Retinal pigment epithelial cell (primary cell): ENCODE data around the gene MED12L.
A peak's percentile ranks its signal among the peaks of the same experiment; 100 is the strongest.

Experiments
- DNase-seq: peaks from one replicate; pipeline ENCODE4 v3.0.0-alpha.2; 2010; ENCODE audit warnings: low read depth
- H3K4me3 ChIP-seq: 2 replicates; pipeline ENCODE4 v1.5.1; 2011; ENCODE audit warnings: mild to moderate bottlenecking, low read length, control low read depth, moderate library complexity
- TF ChIP-seq, protein P1 (sequence below): conservative IDR thresholded peaks from 2 replicates; pipeline ENCODE4 v1.5.1; 2011; ENCODE audit warnings: low read depth, low read length, control low read depth, inconsistent platforms

Gene MED12L

DNA sequence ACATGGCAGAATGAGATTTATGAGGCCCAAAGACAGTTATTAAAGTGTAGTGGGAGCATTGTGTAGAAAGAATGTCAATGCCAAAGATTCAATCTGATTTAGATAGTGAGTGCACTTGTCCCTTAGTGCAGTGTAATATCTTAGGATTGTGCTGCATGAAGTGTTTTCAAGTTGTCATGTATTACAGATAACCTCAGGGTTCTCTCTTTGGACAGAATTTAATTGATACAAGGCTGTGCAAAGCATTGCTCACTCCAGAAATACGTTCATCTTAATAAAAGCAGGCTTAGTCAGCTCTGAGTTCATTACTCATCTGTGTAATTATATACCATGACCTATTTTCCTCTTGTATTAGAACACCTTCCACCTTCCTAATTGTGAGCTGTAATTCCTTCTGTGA, 133.6 kb downstream of the MED12L start:
- DNase-seq: peak; percentile 58
- no peak overlapping the region for H3K4me3 ChIP-seq
- TF ChIP-seq, protein P1, sequence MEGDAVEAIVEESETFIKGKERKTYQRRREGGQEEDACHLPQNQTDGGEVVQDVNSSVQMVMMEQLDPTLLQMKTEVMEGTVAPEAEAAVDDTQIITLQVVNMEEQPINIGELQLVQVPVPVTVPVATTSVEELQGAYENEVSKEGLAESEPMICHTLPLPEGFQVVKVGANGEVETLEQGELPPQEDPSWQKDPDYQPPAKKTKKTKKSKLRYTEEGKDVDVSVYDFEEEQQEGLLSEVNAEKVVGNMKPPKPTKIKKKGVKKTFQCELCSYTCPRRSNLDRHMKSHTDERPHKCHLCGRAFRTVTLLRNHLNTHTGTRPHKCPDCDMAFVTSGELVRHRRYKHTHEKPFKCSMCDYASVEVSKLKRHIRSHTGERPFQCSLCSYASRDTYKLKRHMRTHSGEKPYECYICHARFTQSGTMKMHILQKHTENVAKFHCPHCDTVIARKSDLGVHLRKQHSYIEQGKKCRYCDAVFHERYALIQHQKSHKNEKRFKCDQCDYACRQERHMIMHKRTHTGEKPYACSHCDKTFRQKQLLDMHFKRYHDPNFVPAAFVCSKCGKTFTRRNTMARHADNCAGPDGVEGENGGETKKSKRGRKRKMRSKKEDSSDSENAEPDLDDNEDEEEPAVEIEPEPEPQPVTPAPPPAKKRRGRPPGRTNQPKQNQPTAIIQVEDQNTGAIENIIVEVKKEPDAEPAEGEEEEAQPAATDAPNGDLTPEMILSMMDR: no peak

DNA sequence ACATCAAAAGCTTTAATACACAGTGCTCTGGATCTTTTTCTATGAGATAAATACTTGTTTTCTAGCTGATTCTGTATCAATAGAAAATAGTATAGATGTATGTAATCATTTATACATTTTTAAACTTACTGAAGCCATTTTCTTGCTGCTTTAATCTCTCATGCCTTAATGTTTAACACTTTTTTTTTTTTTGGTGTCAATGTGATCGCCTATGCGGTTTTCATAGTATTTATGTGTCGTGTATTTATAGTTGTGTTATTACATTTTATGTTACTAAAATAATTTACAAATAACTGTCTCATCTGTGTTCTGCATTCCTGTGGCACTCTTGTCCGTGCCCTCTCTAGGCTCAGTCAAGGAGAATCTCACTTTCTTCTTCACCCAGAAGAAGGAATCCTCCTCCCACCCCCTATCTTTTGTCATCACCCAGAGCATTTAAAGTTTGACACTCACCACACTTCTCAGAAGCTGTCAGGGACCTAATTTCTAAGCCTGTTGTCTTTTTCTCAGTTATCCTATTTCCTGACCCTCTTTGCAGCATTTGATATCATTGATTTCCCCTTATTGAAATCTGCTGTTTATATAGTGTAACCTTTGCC, 138.9 kb downstream of the MED12L start:
- TF ChIP-seq, protein P1: no peak
- no peak overlapping the region for H3K4me3 ChIP-seq
- DNase-seq: no peak

DNA sequence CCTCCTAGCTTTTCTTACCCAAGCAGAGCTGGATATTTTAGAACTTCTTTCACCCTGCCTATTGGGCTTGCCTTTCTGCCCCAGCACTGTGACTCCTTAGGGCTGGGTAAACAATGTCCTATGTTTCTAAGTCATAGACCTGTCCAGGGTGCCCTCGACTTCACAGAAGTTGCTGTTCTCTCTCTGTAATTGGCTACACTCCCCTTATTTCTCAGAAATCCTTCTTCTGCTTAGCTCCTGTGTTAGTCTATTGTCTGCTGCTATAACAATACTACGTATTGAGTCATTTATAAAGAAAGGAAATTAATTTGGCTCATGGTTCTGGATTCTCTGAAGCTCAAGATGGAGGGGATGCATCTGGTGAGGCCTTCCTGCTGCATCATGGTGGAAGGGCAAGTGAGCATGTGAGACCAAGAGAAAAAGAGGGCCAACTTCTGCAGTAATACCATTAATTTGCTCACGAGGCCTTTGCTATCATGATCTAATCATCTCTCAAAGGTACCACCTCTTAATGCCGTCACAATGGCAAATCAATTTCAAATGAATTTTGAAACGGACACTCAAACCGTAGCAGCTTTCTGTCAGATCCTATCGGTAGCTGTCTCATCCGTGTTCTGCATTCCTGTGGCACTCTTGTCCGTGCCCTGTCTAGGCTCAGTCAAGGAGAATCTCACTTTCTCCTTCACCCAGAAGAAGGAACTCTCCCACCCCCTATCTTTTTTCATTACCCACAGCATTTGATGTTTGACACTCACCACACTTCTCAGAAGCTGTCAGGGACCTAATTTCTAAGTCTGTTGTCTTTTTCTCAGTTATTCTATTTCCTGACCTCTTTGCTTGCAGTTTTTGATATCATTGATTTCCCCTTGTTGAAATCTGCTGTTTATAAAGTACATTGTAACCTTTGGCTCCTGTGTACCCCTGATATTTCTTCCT, 139.8 kb downstream of the MED12L start:
- DNase-seq: no peak
- TF ChIP-seq, protein P1: no peak
- no peak overlapping the region for H3K4me3 ChIP-seq

DNA sequence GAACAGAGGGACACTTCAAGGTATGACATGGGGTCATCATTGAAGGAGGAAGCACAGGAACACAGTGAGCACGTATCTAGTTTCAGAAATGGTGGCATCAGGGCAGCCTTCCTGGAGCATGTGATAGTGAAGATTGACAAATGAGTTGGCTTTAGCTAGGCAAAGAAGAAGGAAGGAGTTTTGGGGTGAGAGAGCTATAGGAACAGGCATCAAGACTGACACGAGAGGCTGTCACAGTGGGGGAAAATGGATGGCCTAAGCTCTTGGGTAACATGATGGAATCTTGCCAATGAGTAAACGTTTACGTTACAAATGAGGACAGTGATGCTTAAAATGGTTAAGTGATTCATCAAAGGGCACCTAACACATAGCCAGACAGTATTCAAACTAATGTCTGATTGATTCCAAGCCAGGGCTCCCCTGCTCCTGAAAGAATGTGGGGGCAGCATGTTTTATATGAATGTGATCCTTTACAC, 140.7 kb downstream of the MED12L start:
- DNase-seq: peak; percentile 42
- TF ChIP-seq, protein P1: no peak
- no peak overlapping the region for H3K4me3 ChIP-seq

DNA sequence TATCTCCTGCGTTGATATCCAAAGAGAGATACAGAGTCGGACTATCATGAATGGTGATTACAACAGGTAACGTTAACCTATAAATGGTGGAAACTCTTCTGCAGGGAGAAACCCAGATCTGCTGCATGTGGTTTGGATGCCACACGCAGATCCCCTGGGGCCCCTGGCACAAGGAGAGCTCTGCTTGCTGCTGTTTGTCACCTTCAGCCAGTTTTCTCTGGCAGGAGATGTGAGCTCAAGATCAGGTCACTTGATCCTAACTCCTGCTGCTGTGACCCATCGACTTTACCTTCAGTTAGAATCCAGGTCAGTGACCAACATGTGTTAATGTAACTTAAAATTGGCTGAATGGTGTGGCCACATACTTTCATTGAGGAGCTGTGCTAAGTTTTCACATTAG, 141.4 kb downstream of the MED12L start:
- DNase-seq: no peak
- TF ChIP-seq, protein P1: no peak
- H3K4me3 ChIP-seq: no peak overlapping the region

DNA sequence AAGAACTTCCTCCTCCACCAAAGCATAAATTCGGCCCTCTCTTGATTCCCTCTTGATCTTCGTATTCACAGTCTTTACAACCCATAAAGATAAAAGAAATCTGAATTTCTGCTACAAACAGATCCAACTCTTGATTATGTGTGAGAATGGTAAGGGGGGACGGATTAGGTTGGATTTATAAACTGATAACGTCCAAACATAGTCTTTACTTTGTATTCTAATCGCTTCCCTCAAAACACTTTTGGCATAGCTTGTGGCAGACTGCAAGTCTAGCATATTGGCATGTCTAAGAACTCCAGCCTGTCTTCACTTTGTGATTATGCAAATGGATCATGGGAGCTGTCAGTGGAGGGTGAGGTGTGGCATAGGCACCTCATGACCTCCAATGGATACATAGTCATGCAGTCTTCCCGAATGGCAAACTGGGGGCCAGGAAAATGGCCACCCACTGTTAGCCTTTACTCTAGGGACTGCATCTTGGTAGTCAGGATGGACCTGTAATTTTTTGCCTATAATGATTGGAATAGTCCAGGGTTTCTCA, 141.9 kb downstream of the MED12L start:
- no peak for DNase-seq
- TF ChIP-seq, protein P1: no peak
- no peak overlapping the region for H3K4me3 ChIP-seq
